Common myeloid progenitor, CD34-positive (primary cell): ENCODE results near the gene CUX1.
A peak's percentile ranks its signal among the peaks of the same experiment; 100 is the strongest.

Source experiments
- CTCF ChIA-PET: fragments of 350-600 bp; sonication (Branson Sonifier 250); formaldehyde crosslinking; loops from one replicate; lab custom pipeline; 2021; ENCODE audit warnings: antibody characterized with exemption; lab: Charles Lee
- POLR2A ChIA-PET: fragments of 350-600 bp; sonication (Branson Sonifier 250); formaldehyde crosslinking; loops from one replicate; lab custom pipeline; 2021; ENCODE audit warnings: antibody characterized with exemption; lab: Charles Lee
- DNase-seq, 3 donors: peaks; one replicate each; pipeline versions ENCODE4 v3.0.0 to v3.0.0-alpha.2; 2013
- H3K27ac ChIP-seq, 2 experiments: 1 replicate in 1 of 2; 2 replicates in 1 of 2; pipeline ENCODE4 v1.7.0; 2013; ENCODE audit warnings: inconsistent platforms in 2 of 2, low read length in 2 of 2, mild to moderate bottlenecking in 2 of 2, low read depth in 1 of 2, moderate library complexity in 1 of 2; ENCODE audit not compliant: severe bottlenecking in 2 of 2, insufficient read depth in 1 of 2, poor library complexity in 1 of 2
- H3K27me3 ChIP-seq, 5 experiments: replicated peaks in 2 of 5; 1 replicate in 3 of 5; 2 replicates in 2 of 5; pipeline versions ENCODE4 v1.6.1 to v1.7.0; 2013; ENCODE audit warnings: low read length in 4 of 5, mild to moderate bottlenecking in 2 of 5, moderate library complexity in 2 of 5, inconsistent platforms in 1 of 5; ENCODE audit not compliant: insufficient read depth in 5 of 5, control insufficient read depth in 4 of 5
- H3K36me3 ChIP-seq, 4 experiments: 1 replicate in 2 of 4; 2 replicates in 2 of 4; pipeline versions ENCODE4 v1.6.1 to v1.7.0; 2013; ENCODE audit warnings: low read length in 3 of 4, control low read depth in 1 of 4, mild to moderate bottlenecking in 1 of 4; ENCODE audit not compliant: control insufficient read depth in 4 of 4, insufficient read depth in 4 of 4
- H3K4me1 ChIP-seq, 4 experiments: 1 replicate in 3 of 4; 2 replicates in 1 of 4; pipeline versions ENCODE4 v1.6.1 to v1.7.1; 2013; ENCODE audit warnings: low read length in 3 of 4, mild to moderate bottlenecking in 3 of 4, control low read depth in 1 of 4, inconsistent platforms in 1 of 4, moderate library complexity in 1 of 4; ENCODE audit not compliant: control insufficient read depth in 4 of 4, insufficient read depth in 4 of 4; ENCODE audit errors: control extremely low read depth in 1 of 4
- H3K4me3 ChIP-seq, 7 experiments: 1 replicate in 4 of 7; 2 replicates in 3 of 7; pipeline versions ENCODE4 v1.5.1 to v1.7.0; 2013; ENCODE audit warnings: mild to moderate bottlenecking in 7 of 7, low read length in 6 of 7, moderate library complexity in 6 of 7, inconsistent platforms in 2 of 7, low read depth in 2 of 7, control low read depth in 1 of 7; ENCODE audit not compliant: insufficient read depth in 4 of 7, control insufficient read depth in 1 of 7; ENCODE audit errors: extremely low read depth in 1 of 7
- H3K9me3 ChIP-seq, 5 experiments: 1 replicate in 4 of 5; 2 replicates in 1 of 5; pipeline versions ENCODE4 v1.6.1 to v1.7.1; 2013; ENCODE audit warnings: low read length in 4 of 5, mild to moderate bottlenecking in 2 of 5, inconsistent platforms in 1 of 5, low read depth in 1 of 5, moderate library complexity in 1 of 5; ENCODE audit not compliant: control insufficient read depth in 4 of 5, insufficient read depth in 2 of 5; ENCODE audit errors: control extremely low read depth in 1 of 5
- WGBS: methylation state at CpG from one replicate; pipeline ENCODE4 v1.1.5; 2013; ENCODE audit not compliant: insufficient coverage; 5-methylcytosine and 5-hydroxymethylcytosine counted together

The CUX1 gene

GRCh38 chr7:102012941-102013461, 195.6 kb downstream of the CUX1 start:
- no peak overlapping the region for H3K4me3 ChIP-seq
- H3K36me3 ChIP-seq = peaks cover 3 to 9% (median 7%) of the 10 kb centered on the region in 4 experiments
- H3K4me1 ChIP-seq = no peaks in the 10 kb centered on the region
- ChIA-PET POLR2A (interaction anchor here (0.7 kb wide), 1 partner anchor 44 kb away, joined by 6 read pairs; no protein-coding TSS in a partner anchor), CTCF (interaction anchor here (1.2 to 1.6 kb wide), 4 partner anchors 10 to 38 kb away, joined by 3 to 8 read pairs (median 4); no protein-coding TSS in a partner anchor)
- H3K27ac ChIP-seq = no peak overlapping the region
- WGBS = 0% methylated on average over 1 of the region's 9 CpGs
- no peaks in the 10 kb centered on the region for H3K9me3 ChIP-seq
- no peak for DNase-seq
- H3K27me3 ChIP-seq = no peaks in the 10 kb centered on the region

- H3K4me1 ChIP-seq = peaks cover 0 to 10% (median 5%) of the 10 kb centered on the region in 4 experiments
- 84% methylated on average over 7 of the region's 12 CpGs for WGBS
- H3K36me3 ChIP-seq = peaks cover 0 to 10% (median 7%) of the 10 kb centered on the region in 4 experiments
- H3K4me3 ChIP-seq = no peak overlapping the region
- no peaks in the 10 kb centered on the region for H3K9me3 ChIP-seq
- H3K27me3 ChIP-seq = no peaks in the 10 kb centered on the region
- ChIA-PET POLR2A (no interaction called here), CTCF (no interaction called here)
- no peak for DNase-seq
- no peak overlapping the region for H3K27ac ChIP-seq
Observed at GRCh38 chr7:102018876-102019275, 201.4 kb downstream of the CUX1 start.

DNA sequence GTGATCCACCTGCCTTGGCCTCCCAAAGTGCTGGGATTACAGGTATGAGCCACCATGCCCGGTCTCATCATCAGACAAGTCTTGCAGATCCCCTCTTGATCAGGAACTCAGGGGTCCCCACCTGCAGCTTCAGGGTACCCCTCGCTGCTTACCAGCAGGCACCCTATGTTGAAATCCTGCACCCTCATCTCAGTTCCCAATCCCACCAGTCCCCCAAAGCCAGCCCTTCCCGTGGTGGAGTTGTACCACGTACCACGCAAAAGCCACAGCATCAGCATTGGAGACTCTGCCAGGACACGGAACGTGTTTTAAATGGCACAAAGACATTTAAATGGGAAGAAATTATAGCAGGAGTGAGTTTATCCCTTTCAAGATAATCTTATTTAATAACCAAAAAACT, 202.0 kb downstream of the CUX1 start:
- Histone ChIP-seq H3K27me3 (no peaks in the 10 kb centered on the region), H3K4me3 (no peak overlapping the region), H3K36me3 (peaks cover 0 to 9% (median 4%) of the 10 kb centered on the region in 4 experiments), H3K9me3 (no peaks in the 10 kb centered on the region), H3K27ac (no peak overlapping the region), H3K4me1 (peaks cover 0 to 15% (median 7%) of the 10 kb centered on the region in 4 experiments)
- CTCF ChIA-PET = interaction anchor here (1.4 kb wide), 1 partner anchor 28 kb away, joined by 3 read pairs; no protein-coding TSS in a partner anchor
- WGBS = 90% methylated on average over 2 of the region's 7 CpGs
- POLR2A ChIA-PET = no interaction called here
- DNase-seq = no peak

- CTCF ChIA-PET = no interaction called here
- no peak for DNase-seq
- whole genome bisulfite sequencing = 88% methylated on average over 20 of the region's 24 CpGs
Observed at GRCh38 chr7:102021841-102022618, 204.6 kb downstream of the CUX1 start.

GRCh38 chr7:102024005-102024768, 206.8 kb downstream of the CUX1 start:
- H3K4me3 ChIP-seq = no peak overlapping the region
- WGBS = 87% methylated on average over 6 of the region's 10 CpGs
- CTCF ChIA-PET = interaction anchor here (0.6 to 1.4 kb wide), 3 partner anchors 23 to 69 kb away, joined by 3 to 4 read pairs (median 4); no protein-coding TSS in a partner anchor
- H3K27me3 ChIP-seq = no peaks in the 10 kb centered on the region
- peaks cover 0 to 45% (median 33%) of the 10 kb centered on the region in 4 experiments for H3K4me1 ChIP-seq
- peaks cover 0 to 11% (median 7%) of the 10 kb centered on the region in 4 experiments for H3K36me3 ChIP-seq
- H3K27ac ChIP-seq = no peak overlapping the region
- POLR2A ChIA-PET = no interaction called here
- peak in 2 of 3 donors; percentile 41 to 44 for DNase-seq
- H3K9me3 ChIP-seq = no peaks in the 10 kb centered on the region

More at GRCh38 chr7:102021841-102022618, 204.6 kb downstream of the CUX1 start:
- peaks cover 0 to 9% (median 6%) of the 10 kb centered on the region in 4 experiments for H3K36me3 ChIP-seq
- H3K4me1 ChIP-seq = peaks cover 0 to 25% (median 14%) of the 10 kb centered on the region in 4 experiments
- no peaks in the 10 kb centered on the region for H3K9me3 ChIP-seq
- H3K27me3 ChIP-seq = no peaks in the 10 kb centered on the region
- POLR2A ChIA-PET = no interaction called here
- H3K27ac ChIP-seq = no peak overlapping the region
- H3K4me3 ChIP-seq = no peak overlapping the region

- peaks cover 0 to 46% (median 34%) of the 10 kb centered on the region in 4 experiments for H3K4me1 ChIP-seq
- no peak overlapping the region for H3K4me3 ChIP-seq
- no peaks in the 10 kb centered on the region for H3K9me3 ChIP-seq
- H3K36me3 ChIP-seq = peaks cover 0 to 16% (median 11%) of the 10 kb centered on the region in 4 experiments
- DNase-seq = peak in 2 of 3 donors; percentile 50 to 53
- ChIA-PET POLR2A (no interaction called here), CTCF (interaction anchor here (0.6 kb wide), 1 partner anchor 68 kb away, joined by 4 read pairs; no protein-coding TSS in a partner anchor)
- WGBS = 96% methylated on average over 14 of the region's 15 CpGs
- H3K27ac ChIP-seq = peak overlapping the region in 1 of 2 experiments; percentile 7
- H3K27me3 ChIP-seq = no peaks in the 10 kb centered on the region
Observed at GRCh38 chr7:102024769-102025391, 207.5 kb downstream of the CUX1 start.
